Measurements from ENCODE around the gene HAP1. TPM values are rescaled to one million over a fixed set of nuclear protein-coding genes. Genes with fewer than 3 reads are reported as not detected.

HAP1 gene
- total RNA-seq, 1 experiment from 2014 or later, result 11.6 TPM

DNA sequence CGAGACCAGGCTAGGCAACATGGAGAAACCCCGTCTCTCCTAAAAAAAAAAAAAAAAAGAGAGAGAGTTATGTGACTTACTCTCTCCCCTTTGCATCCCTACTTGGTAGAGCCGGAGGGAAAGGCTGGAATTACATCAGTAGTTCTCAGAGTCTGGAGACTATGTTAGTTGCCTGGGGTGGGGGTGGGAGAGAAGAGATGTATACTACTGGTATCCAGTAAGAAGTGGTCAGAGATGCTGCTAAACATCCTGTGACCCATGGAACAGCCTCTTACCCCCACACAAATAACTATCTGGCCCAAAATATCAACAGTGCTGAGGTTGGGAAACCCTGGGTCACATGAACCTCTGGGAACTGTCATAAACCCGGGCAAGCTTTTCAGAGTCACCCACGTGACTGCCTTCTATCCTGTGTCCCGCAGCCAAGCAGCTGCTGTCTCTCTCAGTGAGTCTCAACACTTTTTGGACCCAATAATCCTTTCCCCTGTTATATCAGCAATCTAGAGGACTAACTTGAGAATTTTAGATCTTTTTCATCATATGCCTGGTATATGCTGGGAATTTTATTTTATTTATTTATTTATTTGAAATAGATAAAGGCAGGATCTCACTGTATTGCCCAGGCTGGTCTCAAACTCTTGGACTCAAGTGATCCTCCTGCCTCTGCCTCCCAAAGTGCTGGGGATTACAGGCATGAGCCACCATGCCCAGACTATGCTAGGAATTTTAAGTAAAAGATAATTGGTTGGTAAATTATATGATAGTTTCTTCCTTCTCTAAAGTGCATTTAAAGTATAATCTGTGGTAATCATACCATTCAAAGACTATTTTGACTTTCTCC lies 37.1 kb downstream of the HAP1 start:
- no peaks in the 10 kb centered on the region for H3K9me3 ChIP-seq (ENCODE audit: control insufficient read depth, insufficient read depth, low read depth, low read length)
- H3K27me3 ChIP-seq (ENCODE audit: control insufficient read depth, insufficient read depth, low read length), result no peaks in the 10 kb centered on the region
- intact Hi-C loops (cut with micrococcal nuclease; ENCODE audit: unreplicated experiment) (no loop called here), in situ Hi-C loops (cut with HindIII; ENCODE audit: low pct_unique_long_range_greater_than_20kb, low sequenced_read_pairs) (no loop called here)
- no peak for ATAC-seq
- H3K36me3 ChIP-seq (ENCODE audit: control insufficient read depth, insufficient read depth, low read length), result no peaks in the 10 kb centered on the region
- no peak overlapping the region for H3K4me3 ChIP-seq (ENCODE audit: low read depth in 2 of 2, low read length in 2 of 2)
- ChIA-PET POLR2A (no interaction called here), CTCF (no interaction called here)
- BruUV-seq (replicated peaks), result no TSS peak
- H3K4me1 ChIP-seq (ENCODE audit: control insufficient read depth, insufficient read depth, low read length), result no peaks in the 10 kb centered on the region
- TF ChIP-seq SIN3A (IDR thresholded peaks at IDR 0.05; ENCODE audit: borderline replicate concordance, insufficient read depth, low read depth, low read length) (no peak), TCF7L2 (IDR thresholded peaks at IDR 0.05; ENCODE audit: low read depth, low read length) (no peak), POLR2AphosphoS5 (IDR thresholded peaks at IDR 0.05; ENCODE audit: low read depth, low read length) (no peak), CTCF (IDR thresholded peaks at IDR 0.05) (no peak), REST (IDR thresholded peaks at IDR 0.05; ENCODE audit: insufficient read depth in 1 of 2, low read depth in 2 of 2, low read length in 1 of 2) (no peak)
- H3K27ac ChIP-seq (ENCODE audit: low read length), result no peak overlapping the region
- no peak for DNase-seq (ENCODE audit: low read depth, low spot score)

DNA sequence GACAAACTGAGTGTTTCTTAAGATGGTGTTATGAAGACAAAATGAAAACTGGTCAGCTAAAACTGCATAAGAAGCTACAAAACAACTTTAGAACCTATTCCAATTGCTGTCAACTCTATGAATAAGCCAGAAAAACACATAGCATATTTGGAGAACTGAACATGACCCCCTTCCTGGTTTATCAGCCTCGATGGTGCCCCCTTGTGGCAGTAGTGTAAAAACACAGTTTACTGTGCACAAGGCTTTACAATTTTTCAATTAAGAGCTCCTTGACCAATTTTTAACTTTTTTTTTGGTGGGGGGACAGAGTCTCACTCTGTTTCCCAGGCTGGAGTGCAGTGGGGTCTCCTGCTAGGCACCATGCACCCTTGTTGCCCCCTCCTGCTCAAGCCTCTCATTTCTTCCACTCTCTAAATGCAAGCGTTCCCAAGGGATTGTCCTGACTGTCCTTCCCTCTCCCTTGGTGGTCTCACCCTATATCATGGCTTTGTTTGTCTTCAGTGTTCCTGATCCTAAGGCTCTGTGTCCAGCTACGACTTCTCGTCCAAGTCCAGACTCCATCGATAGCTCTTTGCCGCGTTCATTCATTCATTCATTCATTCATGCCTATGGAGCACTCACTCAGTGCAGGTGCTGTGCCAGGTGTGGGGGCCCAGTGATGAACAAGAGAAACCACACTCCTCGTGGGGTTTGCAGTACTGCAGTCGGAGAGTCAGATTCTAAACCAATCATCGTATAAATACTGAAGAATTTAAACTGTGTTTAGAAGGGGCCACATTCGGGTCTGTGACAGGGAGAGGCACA lies 38.3 kb downstream of the HAP1 start:
- CTCF ChIA-PET, result interaction anchor here (0.6 to 1.3 kb wide), 6 partner anchors 12 to 877 kb away, joined by 3 to 8 read pairs (median 3); no protein-coding TSS in a partner anchor
- Histone ChIP-seq H3K27me3 (ENCODE audit: control insufficient read depth, insufficient read depth, low read length) (no peaks in the 10 kb centered on the region), H3K4me3 (ENCODE audit: low read depth in 2 of 2, low read length in 2 of 2) (no peak overlapping the region), H3K9me3 (ENCODE audit: control insufficient read depth, insufficient read depth, low read depth, low read length) (no peaks in the 10 kb centered on the region), H3K4me1 (ENCODE audit: control insufficient read depth, insufficient read depth, low read length) (peaks cover 4% of the 10 kb centered on the region; the same call in 1 of the 2 replicates), H3K36me3 (ENCODE audit: control insufficient read depth, insufficient read depth, low read length) (peaks cover 8% of the 10 kb centered on the region), H3K27ac (ENCODE audit: low read length) (no peak overlapping the region)
- DNase-seq (ENCODE audit: low read depth, low spot score) (no peak), ATAC-seq (peak; percentile 66)
- BruUV-seq (replicated peaks), result no TSS peak
- in situ Hi-C loops (cut with HindIII; ENCODE audit: low pct_unique_long_range_greater_than_20kb, low sequenced_read_pairs) (no loop called here), intact Hi-C loops (cut with micrococcal nuclease; ENCODE audit: unreplicated experiment) (no loop called here)
- POLR2A ChIA-PET, result interaction anchor here (0.6 to 0.9 kb wide), 2 partner anchors 36 to 1190 kb away, joined by 3 to 8 read pairs; no protein-coding TSS in a partner anchor
- no peak for TF ChIP-seq REST (IDR thresholded peaks at IDR 0.05; ENCODE audit: insufficient read depth in 1 of 2, low read depth in 2 of 2, low read length in 1 of 2)
- TF ChIP-seq CTCF (IDR thresholded peaks at IDR 0.05), result peak; percentile 90
- TF ChIP-seq POLR2AphosphoS5 (IDR thresholded peaks at IDR 0.05; ENCODE audit: low read depth, low read length), result peak; percentile 61

Measured in Panc1 (cell line).